Endometrial microvascular endothelial cells (primary cell): ENCODE measurements around the gene PLEKHA7. TPM values are rescaled to one million over a fixed set of nuclear protein-coding genes. Genes with fewer than 3 reads are reported as not detected.
"Not testable (repeated sequence)": the region's sequence is repeated elsewhere in the genome, so short reads cannot be mapped to it uniquely, and the experiment has no call there.

Experiments used
- in situ Hi-C: cut with HindIII; loops from 2 replicates; pipeline ENCODE4 v1.10.0; 2017; ENCODE audit warnings: low sequenced_read_pairs, low pct_unique_long_range_greater_than_20kb; ENCODE audit errors: inconsistent ontology term
- total RNA-seq: library from RNA; depleted of rRNA; stranded (reverse); fragments of >200 nt; gene quantifications from one replicate; pipeline ENCODE4 v1.2.3, GENCODE V29; 2015; ENCODE audit errors: inconsistent ontology term

PLEKHA7 gene
- total RNA-seq, 1 donor from 2014 or later: 0.19 TPM

DNA sequence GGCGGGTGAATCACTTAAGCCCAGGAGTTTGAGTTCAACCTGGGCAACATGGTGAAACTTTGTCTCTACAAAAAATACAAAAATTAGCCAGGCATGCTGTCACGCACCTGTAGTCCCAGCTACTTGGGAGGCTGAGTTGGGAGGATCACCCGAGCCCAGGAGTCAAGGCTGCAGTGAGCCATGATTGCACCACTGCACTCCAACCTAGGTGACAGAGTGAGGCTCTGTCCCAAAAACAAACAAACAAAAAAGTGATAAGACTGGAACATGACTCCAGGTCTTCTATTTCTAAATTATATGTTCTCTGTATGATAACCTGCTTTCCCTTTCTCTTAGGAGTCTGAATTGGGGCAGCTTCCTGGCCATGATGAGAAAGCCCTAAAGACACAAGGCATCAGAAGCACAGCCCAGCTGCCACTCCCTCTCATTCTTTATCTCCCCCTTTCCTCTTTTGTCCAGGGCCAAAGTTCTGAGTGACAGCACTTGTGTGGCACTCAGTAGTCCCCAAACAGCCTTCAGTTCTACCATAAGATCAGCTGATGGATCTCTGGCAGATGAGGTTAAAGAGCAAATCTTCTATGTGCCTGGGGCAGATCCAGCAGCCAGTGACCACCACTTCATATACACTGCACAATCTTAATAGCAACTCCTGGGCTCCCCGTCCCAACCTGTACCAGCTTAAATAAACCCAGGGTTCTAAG, 139.8 kb downstream of the PLEKHA7 start:
- in situ Hi-C loops: no loop called here

DNA sequence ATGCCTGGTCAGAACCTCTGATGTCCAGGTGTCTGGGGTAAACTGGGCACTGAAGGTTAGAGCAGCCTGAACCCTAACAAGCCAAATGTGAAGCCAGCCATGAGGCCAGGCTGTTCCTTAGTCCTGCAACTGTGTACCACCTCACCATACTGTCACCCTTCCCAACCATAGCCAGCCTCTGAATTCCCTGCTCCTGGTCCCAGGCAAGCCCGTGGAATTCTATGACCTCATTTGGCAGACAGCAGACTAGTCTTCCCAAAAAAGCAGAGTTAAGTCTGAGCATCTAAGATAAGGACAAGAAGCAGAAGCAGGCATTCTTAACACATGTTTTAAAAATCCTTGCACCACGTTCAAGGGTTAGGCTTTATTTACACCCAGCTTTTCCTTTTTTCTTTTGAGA, 140.9 kb downstream of the PLEKHA7 start:
- in situ Hi-C loops: no loop called here

DNA sequence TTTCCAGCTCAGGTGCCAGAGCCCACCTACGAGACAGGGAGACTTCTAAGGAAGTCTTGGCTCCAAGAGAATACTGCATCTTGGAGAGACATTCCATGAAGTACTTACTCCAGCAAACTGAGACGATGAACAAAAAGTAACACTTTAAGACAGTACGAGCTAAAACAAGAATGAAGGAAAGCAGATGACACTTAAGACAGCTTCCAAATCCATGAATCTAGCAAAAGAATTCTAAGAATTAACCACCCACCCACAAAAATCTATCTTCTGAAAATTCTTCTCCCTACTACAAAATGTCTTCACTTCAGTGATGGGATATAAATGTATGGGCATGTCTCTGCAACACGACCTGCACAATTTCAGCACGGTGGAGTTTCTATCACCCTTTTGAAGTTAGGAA, 142.8 kb downstream of the PLEKHA7 start:
- in situ Hi-C loops: no loop called here

DNA sequence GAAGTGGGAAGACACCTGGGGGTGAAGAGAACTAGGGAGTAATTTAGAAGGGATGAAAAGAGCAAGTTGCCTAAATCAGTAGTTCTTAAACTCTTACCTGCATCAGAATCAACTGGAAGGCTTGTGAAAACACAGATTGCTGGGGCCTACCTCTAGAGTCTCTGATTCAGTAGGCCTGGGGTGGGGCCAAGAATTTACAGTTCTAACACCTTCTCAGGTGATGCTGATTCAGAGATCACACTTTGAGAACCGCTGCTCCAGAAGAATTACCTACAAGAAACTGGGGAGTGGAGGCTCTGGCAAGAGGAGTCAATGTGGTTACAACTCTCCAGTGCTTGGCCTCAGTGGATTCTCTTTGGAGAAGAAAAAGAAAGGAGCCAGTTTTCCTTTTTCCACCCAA, 147.1 kb downstream of the PLEKHA7 start:
- in situ Hi-C loops: no loop called here

DNA sequence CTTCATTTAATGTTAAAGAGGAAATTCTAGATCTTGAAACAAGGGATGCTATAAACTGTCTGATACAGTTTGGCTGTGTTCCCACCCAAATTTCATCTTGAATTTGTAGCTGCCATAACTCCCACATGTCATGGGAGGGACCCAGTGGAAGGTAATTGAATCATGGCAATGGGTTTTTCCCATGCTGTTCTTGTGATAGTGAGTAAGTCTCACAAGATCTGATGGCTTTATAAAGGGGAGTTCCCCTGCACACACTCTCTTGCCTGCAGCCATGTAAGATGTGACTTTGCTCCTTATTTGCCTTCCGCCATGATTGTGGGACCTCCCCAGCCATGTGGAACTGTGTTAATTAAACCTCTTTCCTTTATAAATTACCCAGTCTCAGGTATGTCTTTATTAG, 149.8 kb downstream of the PLEKHA7 start:
- in situ Hi-C loops: not testable (repeated sequence)

DNA sequence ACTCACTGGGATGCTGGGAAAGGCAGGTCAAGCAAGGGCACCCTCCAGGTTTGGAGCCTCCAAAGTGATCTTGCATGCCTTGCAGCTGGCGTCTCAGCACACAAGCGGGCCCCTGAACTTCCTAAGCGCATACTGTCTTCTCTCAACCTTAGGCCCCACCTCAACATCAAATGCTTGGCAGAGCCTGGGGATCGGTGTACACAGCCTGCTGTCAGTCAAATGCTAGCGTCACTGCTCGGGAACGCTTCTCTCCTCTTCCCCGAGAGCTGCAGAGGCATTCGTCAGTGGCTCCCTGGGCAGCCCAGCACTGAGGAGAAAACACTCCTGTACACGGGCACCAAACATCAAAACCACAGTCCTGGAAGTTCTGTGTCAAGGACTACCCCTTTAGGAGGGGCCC, 150.8 kb downstream of the PLEKHA7 start:
- in situ Hi-C loops: no loop called here

DNA sequence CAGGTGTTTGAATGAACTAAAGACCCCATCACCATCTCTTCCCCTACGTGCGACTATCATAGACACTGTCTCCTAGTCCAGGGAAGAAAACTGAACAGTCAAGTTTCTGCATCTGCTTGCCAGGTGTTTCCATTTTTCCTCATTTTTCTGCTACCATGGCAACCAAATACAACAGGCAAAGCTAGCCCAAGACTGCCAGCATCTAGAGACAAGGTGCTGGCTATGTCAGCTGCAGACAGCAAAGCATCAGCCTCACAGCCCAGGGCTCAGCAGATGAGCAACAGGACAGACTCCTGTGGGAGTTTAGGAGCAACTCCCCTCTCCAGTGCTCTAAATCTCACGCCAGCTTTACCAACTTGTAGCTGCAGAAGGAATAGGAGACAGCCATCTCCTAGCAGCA, 151.5 kb downstream of the PLEKHA7 start:
- in situ Hi-C loops: no loop called here

DNA sequence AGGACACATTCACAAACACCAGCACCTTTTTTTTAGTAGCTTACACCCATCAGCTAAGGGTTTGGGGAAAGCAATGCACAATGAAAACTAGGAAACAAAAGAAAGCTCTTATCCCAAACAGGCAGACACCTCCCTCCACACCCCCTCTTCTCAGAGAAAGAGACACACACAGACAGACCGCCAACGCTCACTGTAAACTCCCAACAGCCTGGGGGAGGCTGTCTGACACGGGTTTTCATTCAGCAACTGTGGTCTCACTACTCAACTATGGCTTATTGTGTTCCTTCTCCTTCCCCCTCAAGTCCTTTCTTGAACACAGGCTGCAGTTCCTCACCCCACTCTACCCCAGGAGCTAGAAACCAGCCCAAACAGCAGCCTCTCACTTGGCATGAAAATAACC, 152.4 kb downstream of the PLEKHA7 start:
- in situ Hi-C loops: no loop called here

DNA sequence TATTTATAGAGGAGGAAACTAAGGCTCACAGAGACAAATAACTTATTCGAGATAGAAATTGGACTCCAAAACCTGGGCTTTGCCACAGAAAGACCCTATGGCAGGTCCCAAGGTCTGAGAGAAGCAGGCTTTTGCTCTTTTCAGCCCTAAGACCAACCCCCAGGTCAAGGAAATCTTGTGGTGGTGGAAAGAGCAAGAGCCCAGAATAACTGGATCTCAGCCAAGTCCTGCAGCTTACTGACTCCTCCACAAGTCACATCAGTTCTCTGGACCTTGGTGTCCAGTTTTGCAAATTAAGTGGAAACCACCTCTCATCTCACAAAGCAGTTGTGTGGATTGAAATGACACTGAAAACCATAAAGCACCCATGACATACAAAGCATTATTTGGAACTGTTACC, 153.6 kb downstream of the PLEKHA7 start:
- in situ Hi-C loops: no loop called here

DNA sequence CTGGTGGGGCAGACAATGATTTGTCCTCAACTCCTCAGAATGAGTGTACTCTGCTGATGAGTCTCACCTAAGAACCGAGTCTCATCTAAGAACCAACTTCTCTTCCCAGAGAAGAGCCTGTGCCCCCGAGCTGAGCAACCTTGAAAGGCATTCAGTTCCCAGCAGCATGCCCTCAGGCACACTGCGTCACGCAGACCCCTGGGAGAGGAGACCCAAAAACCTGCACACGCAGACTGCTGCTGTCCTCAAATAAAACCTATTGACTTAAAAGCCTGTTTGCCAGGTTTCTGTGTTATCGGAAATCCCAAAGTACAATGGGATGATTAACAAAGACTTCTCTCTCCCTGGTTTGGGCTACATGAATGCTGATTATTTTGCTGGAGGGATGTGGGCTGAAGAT, 154.6 kb downstream of the PLEKHA7 start:
- in situ Hi-C loops: no loop called here

DNA sequence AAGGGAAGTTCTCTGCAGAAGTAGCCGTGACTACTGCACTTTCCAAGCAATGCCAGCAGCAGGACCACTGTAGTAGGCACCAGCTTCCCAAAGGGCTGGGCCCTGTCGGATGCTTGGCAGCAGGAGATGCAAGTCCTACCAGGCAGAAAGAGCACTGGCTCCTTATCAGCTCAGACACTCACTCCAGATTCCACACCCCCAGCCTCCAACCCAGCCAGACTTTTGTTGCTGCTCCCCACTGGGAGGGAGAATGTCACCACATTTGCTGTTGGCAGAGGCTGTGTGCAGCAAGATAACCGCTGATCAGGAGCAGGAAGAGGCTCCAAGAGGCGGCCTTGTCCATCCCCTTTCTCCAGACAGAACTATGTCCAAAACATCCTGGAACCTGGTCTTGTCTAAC, 157.0 kb downstream of the PLEKHA7 start:
- in situ Hi-C loops: no loop called here

DNA sequence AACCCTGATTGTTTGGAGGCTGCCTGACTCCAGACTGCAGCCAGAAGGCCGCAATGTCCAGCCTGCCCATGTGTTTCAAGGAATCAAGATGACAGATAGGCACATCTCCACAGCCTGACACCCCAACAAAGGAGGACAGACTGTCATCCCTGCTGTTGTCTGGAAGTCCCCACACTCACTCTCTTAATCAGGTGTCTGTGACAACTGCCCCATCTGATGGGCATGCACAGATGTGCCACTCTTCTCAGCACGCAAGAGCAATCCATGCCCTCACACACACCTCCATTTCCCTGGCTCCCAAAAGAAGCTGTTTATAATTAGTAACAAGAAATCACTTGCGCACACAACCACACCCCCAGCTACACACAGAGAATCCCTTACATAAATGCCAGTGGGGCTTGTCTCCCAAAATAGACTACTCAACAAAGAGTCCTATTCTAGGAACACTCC, 158.2 kb downstream of the PLEKHA7 start:
- in situ Hi-C loops: no loop called here

DNA sequence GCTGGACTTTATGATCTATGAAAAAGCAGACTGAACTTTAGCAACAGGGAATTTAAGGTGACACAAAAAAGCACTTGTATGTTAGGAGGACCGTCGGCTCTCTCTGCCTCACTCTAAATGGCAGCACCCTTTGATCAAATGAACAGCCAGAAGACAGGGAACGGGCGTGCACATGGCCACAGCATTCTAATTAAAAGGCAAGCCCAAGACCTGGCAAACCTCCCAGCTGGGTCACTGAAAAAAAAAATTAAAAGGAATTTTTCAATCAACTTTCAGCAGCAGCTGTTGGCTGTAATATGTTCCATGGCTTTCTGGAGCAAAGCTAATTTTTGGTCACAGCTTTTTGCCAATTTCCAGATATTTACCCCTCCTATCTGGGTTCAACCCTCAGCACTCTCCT, 159.2 kb downstream of the PLEKHA7 start:
- in situ Hi-C loops: no loop called here

DNA sequence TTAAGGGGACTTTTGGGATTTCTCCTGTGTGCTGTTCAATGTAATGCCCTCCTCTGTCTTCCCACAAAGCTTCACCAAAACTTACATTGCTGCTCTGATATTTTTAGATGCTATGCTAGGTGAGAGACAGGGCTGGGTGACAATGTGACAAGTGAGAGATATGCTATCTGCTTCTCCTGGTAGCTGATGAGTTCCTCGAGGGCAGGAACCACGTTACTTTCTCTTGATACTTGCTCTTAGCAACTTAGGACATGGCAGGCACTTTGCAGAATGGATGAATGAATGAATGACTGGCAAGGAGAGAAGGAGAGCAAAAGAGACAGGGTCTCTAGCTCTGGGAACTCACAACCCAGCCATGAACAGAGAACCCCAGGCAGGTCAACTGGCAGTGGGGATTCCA, 160.4 kb downstream of the PLEKHA7 start:
- in situ Hi-C loops: no loop called here

DNA sequence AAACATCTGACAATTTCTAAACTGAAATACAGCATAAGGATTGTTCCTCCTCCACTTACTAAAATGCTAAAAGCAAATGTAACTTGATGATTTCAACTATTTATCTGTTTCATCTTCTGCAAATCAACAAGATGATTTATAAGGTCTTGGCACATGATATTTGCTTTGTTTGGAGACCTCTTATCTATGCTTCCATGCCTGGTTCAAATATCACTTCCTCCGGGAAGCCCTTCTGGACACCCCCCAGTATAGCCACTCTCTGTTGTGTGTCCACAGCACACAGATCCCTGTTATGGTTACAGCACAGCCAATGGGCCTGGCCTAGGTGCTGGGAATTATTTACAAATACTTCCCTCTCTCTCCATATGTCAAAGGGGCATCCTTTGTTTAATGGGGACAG, 160.9 kb downstream of the PLEKHA7 start:
- in situ Hi-C loops: no loop called here

DNA sequence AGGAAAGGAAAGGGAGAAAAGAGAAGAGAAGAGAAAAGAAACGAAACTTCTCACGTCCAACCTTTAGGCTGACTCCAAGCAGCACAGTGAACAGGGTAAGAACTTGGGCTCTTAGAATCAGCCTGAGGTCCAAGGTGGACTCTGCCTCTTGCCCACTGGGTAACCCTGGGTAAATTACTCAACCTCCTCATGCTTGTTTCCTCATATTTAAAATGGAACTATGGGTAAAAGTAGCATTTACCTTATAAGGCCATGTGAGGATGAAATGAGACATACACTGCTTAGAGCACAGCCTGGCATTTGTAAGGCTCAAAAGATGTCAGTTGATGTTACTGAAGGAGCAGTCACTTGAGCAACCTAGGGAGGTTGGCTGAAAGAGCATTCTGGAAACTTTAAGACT, 167.9 kb downstream of the PLEKHA7 start:
- in situ Hi-C loops: no loop called here

DNA sequence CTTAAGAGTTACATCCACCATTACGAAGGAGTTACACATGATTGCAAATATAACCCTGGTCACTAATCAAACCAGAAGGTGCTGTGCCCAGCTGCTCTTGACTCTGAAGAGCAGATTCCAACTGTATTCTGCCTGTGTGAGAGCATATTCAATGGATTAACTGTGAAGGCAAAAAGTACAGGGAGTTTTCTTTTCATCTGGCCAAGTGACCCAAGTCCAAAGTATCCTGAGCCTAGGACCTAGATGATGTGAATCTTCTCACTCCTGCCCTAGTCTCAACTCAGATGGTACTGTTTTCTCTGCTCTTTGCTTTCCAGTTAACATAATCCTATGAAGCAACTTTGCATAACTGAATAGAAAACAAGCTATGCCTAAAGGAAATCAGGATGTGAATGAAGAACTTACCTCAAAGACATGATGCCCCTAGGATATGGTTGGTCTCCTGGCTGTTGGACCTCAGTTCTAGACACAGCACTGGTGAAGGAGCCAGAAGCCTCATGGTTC, 169.9 kb downstream of the PLEKHA7 start:
- in situ Hi-C loops: no loop called here

DNA sequence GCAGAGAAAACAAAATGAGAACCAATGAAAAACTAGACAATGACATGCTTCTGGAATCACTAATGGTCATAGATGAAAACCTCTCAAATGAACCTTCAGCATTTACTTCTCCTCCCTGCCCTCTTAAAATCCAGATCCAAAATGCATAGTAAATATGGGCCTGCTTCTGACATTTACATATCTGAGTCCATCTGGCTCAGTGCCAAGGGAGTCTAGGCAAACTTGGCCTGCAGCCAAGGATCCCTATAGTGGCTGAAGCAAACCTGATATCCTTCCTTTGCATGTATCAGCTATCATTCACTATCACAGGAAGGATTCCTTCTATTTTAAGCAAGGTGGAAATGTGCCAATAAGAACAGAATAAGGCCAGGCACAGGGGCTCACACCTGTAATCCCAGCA, 170.9 kb downstream of the PLEKHA7 start:
- in situ Hi-C loops: no loop called here

DNA sequence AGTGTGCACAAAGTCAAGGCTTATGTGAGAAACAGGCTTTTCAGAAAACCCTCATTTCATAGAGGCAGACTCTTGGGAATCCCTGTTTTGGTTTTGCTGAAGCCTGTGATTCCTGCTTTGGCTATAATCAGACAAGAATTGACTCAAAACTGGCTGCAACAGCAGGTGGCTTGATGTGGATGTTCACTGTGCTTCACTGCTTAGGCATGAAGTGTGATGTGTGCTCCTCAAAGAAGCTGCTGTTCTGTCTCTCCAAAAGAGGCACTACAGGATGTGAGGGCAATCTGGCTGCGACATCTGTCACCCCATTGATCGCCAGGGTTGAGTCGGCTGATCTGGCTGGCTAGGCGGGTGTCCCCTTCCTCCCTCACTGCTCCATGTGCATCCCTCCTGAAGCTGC, 172.2 kb downstream of the PLEKHA7 start:
- in situ Hi-C loops: no loop called here

DNA sequence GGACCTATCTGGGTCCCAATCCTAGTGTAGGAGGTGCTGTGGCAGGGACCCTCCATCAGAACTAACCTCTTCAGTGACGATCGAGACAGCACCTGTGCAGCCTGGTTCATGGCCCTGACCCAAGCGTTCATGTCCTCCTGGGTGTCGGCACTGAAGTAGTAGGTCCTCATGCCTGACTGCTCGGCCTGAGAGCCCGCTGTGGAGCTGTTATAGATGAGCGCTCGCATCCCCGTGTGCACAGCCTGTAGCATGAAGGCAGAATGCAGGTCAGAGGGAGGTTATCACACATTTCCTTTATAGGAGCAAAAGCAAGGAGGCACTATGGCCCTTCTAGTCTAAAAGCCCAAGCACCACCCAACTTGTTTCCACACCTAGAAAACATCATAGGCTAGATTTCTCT, 172.7 kb downstream of the PLEKHA7 start:
- in situ Hi-C loops: no loop called here

DNA sequence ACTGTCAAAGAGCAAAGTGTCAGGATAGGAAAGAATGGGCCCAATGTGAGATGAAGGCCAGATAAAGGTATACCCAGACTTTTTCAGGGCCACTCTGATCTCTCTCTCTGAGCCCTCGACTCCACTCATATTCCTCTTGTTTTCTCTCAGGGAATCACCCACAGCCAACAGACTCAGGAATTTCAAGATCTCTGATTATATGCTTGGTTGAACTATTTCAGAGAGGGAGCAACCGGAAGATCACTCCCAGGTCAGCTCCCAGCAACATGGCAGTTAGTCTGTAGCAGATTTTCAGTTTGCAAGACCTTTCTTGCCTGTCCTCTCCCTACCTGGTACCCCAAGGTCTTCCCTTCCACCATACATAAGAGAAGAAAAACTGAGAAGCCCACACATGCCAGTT, 173.3 kb downstream of the PLEKHA7 start:
- in situ Hi-C loops: no loop called here
